GM18499 (cell line): ENCODE results near the gene LRRIQ3.
A peak's percentile ranks its signal among the peaks of the same experiment; 100 is the strongest.
"Not testable (repeated sequence)": the region's sequence is repeated elsewhere in the genome, so short reads cannot be mapped to it uniquely, and the experiment has no call there.

Experiments used
- ATAC-seq: cut with Tn5 transposase; IDR thresholded peaks from one replicate; pipeline ENCODE4 v1.9.1; 2021; ENCODE audit warnings: moderate number of reproducible peaks; ENCODE audit not compliant: insufficient read depth, unreplicated experiment

The LRRIQ3 gene

DNA sequence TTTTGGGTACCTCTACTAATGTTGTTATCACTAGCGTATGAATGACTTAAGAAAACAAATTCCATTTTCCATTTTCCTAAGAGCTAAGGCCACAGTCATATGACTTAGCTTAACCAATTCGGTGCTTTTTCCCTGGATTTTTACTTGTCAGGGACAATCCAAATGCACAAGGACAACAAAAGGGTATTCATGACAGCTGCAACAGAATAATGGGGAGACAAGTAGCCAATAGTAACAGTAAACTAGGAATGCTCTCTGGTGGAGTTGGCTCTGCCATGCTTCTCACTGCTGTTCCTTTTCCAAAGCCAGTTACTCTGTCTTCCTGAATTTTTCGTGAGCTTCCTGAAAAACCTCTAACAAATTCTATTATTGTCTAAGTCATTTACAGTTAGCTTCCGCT, 52.9 kb downstream of the LRRIQ3 start:
- ATAC-seq = no peak

DNA sequence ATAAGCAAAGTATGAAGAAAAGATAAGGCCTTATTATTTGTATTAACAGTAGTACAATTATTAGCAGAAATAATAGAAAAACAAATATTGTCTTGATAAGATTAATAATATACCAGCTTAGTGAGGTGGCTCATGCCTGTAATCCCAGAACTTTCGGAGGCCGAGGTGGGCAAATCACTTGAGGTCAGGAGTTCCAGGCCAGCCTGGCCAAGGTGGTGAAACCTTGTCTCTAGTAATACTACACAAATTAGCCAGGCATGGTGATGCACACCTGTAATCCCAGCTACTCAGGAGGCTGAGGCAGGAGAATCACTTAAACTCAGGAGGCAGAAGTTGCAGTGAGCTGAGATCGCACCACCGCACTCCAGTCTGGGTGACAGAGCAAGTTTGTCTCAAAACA, 80.6 kb downstream of the LRRIQ3 start:
- ATAC-seq = not testable (repeated sequence)

DNA sequence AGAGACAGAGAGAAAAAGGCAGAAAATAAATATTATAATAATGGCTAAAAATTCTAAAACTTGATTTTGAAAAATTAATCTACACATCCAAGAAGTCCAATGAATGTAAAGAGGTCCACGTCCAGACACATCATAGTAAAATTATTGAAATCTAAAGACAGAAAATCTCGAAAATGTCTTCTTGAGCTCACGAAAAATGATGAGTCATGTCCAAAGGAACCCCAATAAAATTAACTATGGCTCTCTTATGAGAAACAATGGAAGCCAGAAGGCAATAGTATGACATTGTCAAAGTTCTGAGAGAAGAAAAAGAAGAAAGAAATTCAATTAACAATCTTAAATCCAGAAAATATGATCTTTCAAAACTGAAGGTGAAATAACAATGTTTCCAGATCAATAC, 84.6 kb downstream of the LRRIQ3 start:
- ATAC-seq = no peak

DNA sequence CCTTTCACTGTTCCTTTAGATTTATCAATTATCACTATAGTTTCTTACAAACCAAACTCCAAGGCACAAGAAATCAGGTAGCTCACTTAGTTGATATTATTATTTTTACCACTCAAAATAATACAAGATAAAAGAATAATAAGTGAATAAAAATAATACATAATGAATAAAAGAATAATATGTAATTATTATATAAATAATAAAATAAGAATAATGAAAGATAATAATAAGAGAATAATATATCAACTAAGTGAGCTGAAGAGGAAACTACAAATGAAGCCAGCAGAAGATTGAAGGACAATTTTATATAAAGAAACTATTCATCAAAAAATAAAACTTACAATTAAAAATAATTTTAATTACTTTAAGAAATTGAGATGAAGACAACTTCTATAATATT, 90.6 kb downstream of the LRRIQ3 start:
- no peak for ATAC-seq

DNA sequence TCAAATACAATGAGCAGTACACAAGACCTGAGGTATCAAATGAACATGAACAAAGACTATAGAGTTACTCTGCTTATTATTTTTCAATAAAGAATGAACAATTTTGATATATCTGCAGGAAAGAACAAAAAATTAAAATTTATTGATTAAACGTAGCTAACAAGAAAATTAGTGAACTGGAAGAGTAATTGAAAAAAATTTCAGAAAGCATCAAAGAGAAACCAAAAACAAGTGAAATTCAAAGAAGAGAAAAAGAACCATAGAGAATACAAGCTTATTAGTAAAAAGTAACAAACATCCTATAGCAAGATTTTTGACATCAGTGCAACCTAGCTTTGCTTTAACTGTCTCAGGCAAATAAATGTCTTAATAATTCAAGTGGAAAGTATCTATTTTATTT, 106.6 kb downstream of the LRRIQ3 start:
- no peak for ATAC-seq

DNA sequence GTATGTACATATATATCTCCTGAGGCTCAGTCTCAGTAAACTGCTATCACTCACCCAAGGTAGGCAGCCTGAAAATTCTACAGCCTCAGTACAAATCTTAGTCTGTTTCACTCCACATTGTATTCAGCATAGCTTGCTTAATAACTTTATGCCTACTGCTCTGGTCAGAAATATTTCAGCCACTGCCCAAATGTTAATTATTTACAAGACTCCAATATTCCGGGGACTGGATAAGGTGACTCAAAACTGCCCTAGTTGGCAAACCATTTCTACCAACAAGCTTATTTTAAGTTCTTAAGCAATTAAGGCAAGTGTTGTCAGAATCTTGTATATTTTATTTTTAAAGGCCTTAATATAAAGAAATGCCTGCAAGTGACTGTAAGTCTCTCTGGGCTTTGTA, 114.8 kb downstream of the LRRIQ3 start:
- ATAC-seq = no peak

DNA sequence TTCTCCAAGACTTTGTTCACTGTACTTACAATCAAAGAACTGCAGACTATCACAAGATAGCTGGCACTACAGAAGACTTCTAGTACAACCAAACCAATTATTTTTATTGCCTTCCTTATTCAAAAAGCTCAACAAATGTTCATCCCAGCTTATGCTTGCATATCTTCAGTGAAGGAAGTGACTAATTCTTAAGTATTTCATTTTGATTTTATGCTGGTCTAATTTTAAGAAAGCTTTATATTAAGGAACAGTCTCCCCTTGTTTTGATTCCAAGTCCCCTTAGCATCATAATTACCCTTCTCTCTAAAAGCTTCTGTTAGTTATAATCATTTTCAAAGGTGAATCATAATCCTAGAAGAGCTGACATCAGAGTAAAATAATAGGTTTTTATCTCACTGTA, 132.9 kb downstream of the LRRIQ3 start:
- no peak for ATAC-seq

DNA sequence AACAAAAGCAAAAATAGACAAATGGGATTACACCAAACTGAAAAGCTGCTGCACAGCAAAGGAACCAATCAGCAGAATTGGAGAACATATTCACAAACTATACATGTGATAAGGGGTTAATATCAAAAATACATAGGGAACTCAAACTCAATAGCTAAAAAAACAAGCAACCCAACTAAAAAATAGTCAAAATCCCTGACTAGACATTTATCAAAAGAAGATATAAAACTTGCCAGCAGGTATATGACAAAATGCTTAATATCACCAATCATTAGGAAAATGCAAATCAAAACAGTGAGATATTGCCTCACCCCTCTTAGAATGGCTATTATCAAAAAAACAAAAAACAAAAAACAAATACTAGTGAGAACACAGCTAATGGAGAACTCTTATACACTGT, 140.3 kb downstream of the LRRIQ3 start:
- no peak for ATAC-seq

DNA sequence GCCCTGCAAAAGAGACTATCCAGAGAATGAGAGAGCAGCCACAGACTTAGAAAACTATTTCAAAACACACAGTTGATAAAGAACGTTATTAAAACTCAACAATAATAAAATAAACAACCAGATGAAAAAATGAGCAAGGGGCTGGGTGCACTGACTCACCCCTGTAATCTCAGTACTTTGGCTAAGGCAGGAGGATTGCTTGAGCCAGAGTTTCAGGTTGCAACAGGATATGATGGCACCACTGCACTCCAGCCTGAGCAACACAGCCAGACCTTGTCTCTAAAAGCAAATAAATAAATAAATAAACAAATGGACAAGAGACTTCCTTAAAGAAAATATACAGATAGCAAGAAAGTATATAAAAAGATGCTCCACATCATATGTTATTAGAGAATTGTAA, 144.6 kb downstream of the LRRIQ3 start:
- no peak for ATAC-seq

DNA sequence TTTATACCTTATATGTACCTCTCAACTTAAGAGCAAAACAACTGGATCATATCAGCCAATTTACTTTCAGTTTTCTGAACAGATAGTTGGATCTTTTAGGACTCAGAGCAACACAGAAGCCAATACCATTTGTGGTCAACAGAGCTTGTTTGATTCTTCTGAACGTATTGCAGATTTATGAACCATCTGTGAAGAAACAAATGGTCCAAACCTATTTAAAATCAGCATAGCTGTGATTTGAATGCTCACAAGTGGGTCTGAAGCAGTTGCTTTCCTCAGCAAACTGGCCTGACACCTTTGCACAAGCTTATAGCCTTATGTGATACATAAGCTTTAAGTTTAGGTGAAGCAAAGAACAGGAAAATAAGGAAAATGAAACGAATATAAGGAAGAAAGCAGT, 147.6 kb downstream of the LRRIQ3 start:
- ATAC-seq = no peak

DNA sequence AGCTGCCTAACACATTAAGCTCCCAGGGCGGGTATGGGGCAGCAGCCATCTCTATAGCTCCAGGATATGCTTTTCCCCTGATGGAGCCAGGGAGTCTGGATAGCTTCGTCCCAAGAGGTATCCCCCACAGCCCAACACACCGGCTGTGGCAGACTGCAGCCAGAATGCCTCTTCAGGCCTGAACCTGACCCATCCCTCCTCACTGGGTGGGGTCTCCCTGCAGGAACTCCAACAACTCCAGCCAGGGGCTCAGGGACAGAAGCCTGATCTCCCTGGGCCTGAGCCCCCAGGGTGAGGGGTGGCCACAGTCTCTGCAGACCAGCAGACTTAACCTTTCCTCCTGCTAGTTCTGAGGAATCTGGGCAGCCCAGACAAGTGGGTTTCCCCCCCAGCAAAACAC, 159.9 kb downstream of the LRRIQ3 start:
- no peak for ATAC-seq

DNA sequence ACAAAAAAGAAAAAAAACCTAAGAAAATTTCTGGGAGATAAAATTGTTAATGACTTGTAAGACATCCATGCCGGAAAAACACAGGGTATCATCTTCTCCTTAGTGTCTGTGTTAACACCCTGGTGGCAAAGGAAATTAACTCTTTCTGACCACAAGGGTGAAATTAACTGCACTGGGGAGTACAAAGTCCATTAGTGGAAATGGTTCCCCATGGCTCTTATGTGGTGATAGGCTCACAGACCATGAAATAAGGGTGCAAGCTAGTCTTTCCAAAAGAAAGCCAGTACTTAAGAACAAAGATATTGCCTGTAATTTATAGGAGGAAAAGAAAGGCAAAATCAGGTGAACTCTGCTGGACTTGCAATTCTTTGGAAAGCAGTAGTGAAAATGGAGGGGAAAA, 185.4 kb downstream of the LRRIQ3 start:
- no peak for ATAC-seq

DNA sequence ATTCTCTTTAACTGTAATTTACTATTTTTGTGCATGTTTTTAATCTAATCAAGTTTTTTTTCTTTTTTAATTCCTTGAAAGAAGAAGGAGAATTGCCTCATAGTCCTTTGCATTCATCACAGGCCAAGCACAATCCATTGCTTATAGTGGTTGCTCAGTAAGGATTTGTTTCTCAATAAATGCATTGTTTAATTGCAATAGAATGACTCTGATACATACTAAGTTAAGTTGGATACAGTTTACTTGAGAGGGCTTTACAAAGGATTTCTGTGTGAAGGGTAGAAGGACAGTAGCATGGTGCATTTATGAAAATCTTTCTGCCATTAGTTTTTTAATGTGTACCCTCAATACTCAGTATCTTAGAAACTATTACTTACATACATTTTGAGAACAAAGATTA, 186.2 kb downstream of the LRRIQ3 start:
- ATAC-seq = no peak

DNA sequence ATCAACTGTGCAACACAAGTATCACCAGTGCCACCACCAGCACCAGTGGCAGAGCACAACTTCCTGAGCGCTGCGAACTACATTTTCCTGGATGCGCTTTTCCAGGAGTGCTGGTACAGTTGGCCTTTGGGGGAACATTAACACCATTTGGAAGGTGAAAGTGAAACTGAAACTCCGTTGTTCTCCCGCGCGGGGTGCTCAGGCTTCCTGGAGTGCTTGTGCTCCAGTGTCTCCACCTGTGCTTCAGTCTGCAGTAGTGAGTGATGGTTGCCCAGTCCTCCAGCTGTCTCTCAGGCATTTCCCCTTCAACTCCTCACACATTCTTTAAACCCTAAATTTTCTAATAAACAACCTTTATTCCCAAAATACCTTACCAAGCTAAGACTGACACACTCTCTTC, 187.8 kb downstream of the LRRIQ3 start:
- no peak for ATAC-seq

DNA sequence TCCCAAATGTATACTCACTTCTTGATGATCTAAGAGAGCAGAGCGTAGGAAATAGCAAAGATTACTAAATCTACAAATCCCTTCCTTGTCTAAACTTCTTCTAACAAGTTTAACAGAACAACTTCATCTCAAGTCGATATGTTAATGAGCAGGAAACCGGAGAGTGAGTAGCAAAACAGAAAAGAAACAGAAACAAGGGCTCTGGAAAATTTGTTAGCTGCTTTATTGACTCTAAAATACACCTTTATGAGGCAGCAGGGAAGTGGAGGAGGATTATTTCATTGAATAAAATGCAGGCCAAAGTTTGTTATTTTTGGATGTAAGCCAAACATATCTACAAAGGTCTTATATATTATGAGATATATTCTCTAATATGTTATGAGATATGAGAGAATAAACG, 192.4 kb downstream of the LRRIQ3 start:
- ATAC-seq = no peak

DNA sequence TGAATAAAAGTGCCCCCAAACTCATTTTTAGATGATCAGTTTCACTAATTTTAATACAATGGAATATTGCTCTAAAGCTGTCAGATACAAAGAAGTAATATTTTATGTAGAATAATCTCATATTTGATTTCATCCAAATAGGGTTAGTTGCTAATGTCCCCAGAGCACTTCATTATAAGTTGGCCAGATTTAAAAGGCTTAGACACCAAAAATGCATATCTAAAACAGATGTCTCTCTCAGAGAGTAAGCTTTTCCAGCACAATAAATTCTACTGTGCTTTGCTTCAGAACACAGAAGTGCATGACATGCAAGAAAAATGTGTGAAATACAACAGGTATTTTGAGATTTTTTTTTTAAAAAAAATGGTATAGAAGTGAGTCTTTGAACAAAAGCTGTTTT, 194.2 kb downstream of the LRRIQ3 start:
- no peak for ATAC-seq

DNA sequence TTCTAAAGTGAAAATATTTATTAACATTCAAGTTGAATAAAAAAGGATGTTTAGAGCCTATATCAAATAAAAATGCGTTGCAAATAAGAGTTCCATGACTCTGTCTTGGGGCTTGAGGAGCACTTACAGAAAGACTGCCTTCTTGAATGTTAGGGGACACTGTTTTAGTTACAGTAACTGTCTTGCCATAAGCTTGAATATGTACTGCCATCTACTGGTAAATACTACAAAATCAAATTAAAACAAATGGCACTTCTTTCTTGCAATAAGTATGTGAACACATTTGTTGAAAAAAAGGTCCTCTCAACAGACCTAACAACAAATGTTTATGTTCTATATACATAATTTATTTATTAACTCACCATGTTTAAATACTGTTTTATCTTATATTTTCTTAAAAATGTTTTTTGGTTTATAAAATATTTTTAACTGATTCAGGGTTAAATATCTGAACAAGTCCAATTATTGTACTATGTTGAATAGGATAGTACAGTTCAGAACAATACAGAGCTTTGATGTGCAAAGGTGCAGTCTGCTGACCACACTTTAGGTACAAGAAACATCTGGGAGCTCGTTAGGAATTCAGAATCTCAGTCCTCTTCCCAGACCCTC, 199.5 kb downstream of the LRRIQ3 start:
- peak; percentile 62 for ATAC-seq

DNA sequence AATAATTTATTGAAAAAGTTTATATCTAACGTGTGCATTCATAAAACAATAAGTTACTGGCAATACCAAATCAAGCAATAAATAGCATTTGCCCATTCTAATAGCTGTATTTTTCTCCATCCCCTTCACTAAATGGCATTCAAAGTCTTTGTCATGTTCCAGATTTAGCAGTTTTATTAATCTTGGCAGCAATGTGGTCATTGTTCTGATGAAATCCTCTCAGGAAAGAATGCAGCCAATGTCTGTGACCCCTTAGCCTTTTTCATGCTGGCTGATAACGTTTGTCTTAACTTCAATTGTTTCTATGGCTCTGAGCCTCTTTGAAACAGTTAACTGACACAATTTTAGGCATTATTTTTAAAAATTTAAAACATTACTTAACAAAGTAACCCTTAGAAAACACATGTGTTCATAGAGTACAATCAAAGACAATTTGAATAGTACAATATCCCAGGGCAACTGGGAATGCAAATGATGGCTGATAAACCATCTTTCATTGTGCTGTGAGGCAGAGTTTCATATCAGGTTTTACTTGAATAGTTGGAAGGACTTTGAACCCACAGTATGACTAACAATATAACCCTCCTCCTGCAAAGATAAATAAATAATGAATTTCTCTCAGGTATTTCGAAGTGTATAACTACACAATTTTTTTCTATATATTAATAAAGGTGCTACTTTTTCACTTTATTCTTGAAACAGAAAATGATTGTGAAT, 217.5 kb downstream of the LRRIQ3 start:
- ATAC-seq = no peak

DNA sequence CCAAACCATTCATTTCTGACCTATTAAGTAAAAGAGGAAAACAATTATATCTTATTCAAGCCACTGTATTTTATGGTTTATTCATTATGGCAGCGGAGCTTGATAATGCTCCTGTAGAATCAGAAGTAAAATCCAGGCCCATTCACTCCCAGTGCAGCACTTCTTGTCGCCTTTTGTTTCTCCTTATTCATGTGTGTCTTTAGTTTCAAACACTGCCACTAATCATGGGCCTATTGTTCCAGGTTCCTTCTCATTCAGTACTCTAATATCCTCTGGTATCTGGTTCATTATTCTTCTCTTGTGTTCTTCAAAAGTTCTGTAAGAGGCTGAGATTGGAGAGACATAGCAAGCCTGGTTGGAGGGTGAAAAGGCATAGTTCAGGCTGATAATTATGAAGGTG, 218.3 kb downstream of the LRRIQ3 start:
- ATAC-seq = no peak

DNA sequence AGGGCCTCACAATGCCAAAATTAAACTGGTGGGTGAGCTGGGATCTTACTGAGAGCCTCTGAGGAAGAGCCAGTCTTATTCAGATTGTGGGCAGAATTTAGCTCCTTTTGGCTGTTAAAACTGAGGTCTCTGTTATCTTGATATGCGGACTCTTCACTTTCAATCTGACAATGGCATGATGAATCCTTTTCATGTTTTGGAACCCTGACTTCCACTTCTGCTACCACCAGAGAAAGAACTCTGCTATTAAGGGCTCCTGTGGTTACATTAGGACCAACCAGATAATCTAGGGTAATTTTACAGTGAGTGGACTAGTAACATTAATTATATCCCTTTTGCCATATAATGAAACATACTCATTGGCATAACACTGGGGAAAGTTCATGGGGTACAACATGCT, 219.0 kb downstream of the LRRIQ3 start:
- no peak for ATAC-seq
